Epithelial cell of prostate (primary cell): Measurements from ENCODE around the gene SLC22A23.

Experiments used
- DNase-seq: peaks from one replicate; pipeline ENCODE4 v3.0.0-alpha.2; 2011; ENCODE audit warnings: low read depth, low spot score
- H3K27ac ChIP-seq: fragments of 450-650 bp; 2 replicates; pipeline ENCODE4 v1.5.1; 2017; ENCODE audit warnings: mild to moderate bottlenecking

The SLC22A23 gene

DNA sequence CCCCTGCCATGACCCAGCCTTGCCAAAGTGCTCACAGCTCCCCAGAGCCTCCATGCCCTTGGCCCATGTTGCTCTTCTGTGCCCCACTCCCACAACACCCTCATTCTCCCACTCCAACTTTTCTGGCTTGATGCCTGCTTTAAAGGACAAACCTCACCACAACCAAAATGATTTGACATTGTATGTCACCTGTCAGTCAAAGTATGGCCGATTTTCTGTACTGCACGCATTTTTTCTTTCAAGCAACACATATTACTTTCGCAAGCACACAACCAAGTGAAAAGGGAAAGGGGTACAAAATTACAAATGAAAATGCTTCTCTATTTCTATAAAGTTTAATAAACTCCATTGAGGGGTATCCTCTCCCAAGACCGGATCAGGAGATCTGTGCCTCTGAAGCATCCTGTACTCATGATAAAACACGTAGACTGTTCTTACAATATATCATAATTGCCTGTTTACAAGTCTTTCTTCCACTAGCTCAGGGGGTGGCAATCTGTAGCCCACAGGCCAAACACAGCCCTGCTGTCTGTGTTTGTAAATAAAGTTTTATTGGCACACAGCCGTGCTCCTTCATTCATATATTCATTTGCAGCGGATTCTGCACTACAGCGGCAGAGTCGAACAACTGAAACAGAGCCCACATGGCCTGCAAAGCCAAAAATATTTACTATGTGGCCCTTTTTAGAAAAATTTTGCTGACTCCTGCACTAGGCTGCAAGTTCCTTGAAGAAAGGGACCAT is 32.5 kb downstream of the SLC22A23 start:
- no peak for DNase-seq
- no peak overlapping the region for H3K27ac ChIP-seq

DNA sequence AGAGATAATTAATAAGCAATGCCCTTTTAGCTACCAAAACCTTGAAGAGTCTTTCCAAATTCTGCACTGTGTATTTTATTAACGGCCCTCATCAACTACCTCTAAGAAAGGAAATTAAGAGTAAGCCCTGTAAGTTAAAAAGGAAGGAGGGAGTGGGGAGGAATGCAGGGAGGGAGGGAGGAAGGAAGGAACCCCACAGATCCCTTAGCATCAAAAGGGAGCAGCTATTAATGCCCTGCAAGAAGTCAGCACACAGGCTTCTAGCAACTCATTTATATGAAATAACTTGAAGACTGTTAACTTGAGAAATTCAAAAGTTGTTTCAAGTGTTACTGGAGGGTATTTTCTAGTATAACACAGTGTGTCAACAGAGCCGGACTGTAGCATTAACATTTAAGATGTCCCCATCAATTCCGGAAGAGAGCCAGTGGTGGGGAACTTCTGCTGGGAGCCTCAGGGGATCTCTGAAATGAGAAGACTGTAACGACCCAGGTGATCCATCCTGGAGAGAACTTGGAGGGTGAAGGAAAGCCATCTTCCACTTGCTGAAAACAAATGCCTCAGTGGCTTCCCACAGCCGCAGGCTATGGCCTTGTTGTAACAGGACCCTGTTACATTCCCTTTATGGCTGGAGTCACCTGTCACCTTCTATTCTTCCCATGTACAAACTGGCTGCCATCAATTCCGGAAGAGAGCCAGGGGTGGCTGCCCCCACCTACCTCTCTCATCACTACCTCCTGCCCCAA is 33.2 kb downstream of the SLC22A23 start:
- DNase-seq: no peak
- no peak overlapping the region for H3K27ac ChIP-seq

DNA sequence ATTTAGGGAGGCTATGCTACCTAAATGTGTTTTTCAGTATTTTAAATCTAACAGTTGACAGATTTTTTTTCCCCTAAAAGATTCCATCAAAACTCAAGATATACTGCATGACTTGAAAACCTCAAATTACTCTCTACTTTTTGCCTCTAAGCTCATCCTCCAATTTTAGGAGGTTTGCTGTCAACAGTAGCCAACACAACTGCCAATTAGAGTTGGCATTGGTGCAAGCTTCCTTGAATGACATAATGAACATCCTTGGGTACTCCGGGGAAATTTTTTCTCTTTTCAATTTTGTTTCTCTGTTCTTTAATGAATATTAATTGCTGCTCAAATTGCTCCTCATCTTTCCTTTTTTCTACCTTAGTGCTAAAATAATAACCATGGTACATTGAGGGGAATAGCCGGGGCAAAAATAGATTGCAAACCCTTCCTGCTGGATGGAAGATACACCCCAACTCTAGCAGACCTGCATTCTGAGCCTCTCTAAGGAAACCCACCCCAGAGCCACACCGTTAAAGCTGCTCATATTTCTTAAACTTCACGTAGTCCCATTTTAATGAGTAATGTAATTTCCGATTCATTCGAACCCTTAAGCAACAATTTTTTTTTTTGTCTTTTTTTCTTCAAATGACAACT is 34.3 kb downstream of the SLC22A23 start:
- peak overlapping the region; percentile 27 for H3K27ac ChIP-seq
- no peak for DNase-seq

DNA sequence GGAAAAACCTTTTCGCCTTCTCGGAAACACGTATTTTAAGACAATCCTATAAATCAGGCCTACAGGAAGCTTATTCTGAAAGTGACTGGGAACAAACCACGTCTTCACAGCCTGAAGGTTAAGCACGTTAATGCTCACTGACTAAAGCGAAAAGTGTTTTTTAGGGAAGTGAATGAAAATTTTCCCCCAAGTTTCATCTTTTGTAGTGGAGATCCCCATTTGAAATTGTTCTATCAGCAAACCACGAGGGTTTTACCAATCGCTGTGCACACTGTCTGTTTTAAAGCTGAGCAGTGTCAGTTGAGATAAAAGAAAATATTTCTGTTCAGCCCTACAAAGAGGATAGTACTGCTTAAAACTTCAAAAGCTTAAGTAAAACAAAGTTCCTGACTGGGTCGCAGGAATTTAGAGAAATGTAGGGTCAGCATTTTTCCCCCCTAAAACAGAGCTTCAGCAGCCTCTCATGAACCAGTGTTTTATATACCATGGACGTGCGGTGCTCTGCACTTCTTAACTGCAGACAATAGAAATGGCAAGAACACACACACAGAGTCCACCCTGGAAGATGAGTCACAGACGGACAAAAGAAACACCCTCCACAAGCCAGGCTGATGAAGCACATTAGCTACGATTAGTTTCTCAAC is 34.9 kb downstream of the SLC22A23 start:
- no peak for DNase-seq

DNA sequence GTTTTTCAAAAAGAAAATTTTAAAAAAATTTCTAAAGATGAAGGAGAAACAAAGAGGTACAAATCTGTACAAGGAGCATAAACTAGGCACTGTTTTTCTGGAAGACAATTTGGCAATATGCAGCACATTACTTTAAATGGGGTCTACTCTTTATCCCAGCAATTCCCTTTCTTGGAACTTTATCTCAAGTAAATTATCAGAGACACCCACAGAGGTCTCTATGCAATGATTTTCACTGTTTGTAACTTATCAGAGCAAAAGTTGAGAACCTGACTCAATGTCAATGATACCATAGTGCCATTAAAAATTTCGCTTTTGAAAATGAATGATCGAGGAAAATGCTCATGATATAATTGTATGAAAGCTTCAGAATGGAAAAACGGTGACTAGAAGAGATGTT is 35.7 kb downstream of the SLC22A23 start:
- no peak overlapping the region for H3K27ac ChIP-seq
- DNase-seq: no peak

More for the DNA sequence above, 34.9 kb downstream of the SLC22A23 start:
- H3K27ac ChIP-seq: peak overlapping the region; percentile 27

DNA sequence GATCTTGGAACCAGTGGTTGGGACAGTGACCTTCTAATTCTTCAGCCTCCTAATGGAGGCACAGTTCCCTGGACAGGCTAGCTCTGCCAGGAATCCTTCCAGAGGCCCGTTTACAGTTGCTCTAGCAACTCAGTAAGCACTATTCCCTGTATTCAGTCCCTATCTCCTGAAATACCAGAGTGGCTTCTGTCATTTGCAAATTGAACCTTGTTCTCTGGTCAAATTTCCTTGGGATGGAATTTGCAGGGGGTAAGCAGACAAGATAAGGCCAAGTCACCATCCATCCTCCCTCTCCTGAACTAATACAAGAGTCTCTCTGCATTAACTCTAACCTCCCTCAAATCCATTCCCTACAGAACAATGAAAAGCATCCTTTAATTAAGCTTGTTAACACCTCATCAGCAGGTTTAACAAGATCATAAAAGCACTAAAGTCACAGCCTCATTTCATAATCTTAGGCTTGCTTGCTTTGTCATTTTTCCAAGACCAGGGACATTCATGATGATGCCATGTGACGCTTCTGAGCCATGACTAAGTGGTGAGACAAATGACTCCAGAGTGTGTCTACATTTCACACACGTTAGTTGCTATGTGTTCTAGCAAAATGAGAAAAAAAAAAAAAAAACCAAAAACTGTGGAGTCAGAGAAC is 37.1 kb downstream of the SLC22A23 start:
- no peak for DNase-seq
- H3K27ac ChIP-seq: peak overlapping the region; percentile 59

DNA sequence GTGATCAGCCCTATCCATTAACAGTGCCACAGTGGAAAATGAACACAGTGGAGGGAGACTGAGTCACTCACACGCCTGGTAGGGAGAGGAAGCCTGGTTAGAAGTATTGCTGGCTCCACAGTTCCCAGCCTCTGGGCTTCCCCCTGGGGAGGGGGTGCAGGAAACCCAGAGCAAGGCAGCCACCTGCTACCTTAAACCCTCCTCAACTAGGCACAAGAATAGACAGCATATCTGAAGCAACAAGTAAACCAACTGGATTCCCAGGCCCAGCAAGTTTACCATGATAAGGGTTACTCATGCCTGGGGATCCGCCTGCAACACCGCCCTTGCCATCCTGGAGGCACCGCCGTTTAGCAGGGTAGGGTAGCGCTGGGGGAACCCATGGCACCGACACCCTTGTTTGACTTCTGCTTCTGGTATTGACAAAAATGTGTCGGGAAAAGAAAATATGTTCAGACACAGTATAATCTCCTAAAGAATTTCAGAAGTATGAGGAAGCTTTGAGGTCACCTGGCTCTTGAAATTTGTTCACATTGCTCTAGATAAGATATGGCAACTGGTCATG is 38.3 kb downstream of the SLC22A23 start:
- H3K27ac ChIP-seq: peak overlapping the region; percentile 59
- no peak for DNase-seq

DNA sequence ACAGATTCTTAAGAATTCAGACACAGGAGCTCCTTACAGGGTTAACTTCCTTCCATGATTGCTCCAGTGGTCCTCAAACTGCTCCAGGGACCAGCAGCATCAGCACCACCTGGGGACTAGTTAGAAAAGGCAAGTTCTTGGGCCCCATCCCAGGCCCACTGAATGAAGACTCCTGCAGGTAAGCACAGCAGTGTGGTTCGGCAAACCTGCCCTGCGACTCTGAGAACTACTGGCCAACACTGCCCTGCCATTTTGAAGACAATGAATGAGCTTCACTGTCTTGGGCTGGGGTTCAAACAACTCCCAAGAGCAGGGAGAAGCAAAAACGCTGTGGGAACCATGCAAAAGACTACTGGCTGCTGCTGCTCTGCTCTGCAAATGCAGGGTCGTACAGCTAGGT is 39.4 kb downstream of the SLC22A23 start:
- DNase-seq: no peak
- H3K27ac ChIP-seq: no peak overlapping the region

DNA sequence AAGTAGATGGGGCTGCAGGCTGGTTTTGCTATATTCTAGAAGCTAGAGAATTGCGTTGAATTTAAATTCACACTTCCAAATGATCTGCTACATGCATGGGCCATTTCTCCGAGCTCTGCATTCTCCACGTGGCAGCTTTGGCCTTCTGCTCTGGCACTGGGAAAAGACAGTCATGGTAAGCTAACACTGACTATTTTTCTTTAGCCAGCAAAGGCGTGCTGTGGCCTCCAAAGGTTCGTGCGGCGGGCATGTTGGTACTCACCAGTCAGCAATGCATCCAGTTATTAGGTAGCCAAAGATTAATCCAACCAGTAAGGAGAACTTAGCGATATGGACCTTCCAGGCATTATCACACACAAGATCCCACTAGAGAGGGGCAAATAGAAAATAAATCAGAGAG is 41.4 kb downstream of the SLC22A23 start:
- no peak for DNase-seq
- H3K27ac ChIP-seq: no peak overlapping the region

DNA sequence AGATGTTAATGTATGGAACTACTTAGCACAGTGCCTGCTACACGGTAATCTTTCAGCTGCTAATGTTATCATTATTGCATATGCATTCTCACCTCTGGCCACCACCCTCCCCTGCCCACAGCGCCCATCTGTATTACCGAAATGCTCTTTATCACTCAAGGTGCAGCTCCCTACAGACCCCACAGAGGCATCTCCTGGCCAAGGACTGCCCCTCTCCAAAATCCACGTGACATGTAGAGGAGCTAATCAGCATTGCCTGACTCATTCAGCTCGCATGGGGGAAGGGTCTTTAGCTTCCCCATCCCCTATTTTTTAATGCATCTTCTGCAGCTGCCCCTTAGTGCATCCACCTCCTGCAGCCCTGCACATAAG is 41.8 kb downstream of the SLC22A23 start:
- DNase-seq: no peak
- H3K27ac ChIP-seq: no peak overlapping the region

DNA sequence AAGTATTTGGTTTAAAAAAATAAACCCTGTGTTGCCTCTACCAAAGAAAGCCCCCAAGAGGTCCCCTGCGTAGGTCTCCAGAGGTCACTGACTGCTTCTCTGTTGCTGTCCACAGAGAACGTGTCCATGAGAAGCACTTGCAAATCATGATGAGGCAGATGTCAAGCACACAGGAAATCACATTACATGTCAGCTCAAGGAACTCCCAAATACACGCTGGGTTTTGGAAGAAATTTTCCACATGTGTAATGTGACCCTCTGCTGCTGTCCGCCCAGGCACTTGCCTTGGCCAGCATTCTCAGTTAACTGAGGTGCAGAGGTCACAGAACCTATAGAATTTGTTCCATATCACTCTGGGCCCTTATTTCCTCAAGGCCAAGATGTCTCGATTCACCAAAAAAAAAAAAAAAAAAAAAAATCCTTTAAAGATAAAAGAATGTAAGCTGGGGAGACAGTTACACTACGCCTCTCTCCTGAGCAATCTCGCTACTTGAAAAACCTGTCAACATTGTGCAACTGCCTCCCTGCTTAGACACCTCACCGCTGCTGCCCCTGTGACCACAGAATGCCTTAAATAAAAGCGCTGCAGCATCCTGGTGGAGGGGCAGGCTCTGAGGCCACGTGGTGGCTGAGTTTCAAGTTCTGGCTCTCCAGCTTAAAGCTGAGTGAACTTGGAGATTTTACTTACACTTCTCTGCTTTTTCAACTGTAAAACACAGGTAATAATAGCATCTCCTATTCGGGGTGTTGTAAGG is 42.3 kb downstream of the SLC22A23 start:
- no peak overlapping the region for H3K27ac ChIP-seq
- DNase-seq: no peak

DNA sequence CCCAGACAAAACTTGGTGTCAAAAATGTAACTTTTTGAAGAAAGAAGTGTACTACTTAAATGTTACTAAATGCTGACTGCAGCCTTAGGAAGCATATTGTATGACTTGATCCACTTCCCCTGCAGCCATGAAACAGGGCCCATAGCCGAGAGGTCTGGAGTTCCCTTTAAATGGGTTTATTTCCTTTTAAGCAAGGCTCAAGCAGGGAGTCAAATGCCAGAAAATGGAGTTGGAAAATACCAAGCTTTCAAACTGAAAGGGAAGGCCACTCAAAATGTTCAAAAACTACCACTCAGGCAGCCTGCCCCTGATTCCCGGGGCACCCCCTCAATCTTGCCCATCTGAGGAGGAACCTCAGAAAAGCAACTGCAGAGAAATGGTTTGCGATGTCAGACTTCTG is 43.3 kb downstream of the SLC22A23 start:
- no peak overlapping the region for H3K27ac ChIP-seq
- DNase-seq: no peak

DNA sequence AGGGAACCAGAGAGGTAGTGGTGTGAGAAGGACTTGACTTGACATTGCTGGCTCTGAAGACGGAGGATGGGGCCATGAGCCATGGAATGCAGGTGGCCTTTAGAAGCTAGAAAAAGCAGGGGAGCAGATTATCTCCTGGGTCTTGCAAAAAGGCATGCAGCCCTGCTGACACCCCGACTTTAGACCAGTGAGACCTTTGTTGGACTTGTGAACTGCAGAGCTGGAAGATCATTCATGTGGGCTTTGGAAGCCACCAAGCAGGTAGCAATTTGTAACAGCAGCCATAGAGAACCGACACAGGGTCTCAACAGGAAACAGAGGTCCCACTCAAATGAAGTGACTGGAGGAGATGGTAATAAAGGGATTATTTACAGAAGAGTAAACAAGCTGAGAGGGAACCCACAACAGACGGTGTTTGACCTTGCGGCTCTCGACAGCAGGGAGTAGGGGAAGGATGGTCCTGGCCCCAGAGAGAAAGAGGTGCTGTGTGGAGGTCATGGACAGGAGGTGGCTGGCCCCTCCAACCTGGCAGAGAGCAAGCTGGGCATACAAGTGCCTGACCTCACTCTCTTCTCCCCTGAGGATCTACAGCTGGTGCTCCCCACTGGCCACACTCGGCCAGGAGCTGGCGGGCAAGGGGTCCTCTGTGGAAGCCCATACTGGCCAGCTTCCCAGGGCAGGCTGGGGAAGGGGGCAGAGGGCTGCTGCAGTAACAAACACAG is 43.9 kb downstream of the SLC22A23 start:
- no peak for DNase-seq
- no peak overlapping the region for H3K27ac ChIP-seq

DNA sequence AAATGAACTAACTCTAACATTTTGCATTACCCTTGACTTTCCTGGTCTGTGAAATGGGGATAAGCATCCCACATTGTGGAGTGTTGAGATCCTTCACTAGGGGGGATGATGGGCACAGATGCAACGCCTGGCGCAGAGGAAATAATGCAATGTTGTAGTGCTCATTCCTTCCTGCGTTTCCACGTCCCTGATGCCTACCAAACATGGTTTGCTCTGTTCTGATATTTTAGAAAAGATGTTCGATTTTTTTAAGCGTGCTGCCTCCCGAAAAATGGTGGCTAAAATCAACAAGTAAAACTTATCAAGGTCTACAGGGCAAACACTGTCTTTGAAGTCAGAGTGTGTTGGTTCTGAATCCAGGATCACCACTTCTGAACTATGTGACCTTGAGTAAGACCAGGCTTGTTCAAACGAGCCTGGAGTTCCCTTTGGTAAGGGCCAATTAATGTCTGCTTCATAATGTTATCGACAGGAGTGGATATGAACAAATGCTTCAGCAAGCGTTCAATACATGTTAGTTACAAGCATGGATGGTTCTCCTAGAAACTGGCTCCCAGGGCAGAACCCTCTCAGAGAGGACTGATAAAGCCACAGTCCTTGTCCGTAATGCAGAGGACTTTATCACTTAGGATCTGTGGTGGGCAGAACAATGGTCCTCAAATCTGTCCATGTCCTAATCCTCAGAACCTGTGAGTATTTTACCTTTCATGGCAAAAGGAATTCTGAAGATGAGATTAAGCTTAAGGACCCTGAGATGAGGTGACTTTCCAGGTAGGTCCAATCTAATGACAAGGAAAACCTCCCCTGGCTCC is 44.7 kb downstream of the SLC22A23 start:
- no peak overlapping the region for H3K27ac ChIP-seq
- DNase-seq: no peak

DNA sequence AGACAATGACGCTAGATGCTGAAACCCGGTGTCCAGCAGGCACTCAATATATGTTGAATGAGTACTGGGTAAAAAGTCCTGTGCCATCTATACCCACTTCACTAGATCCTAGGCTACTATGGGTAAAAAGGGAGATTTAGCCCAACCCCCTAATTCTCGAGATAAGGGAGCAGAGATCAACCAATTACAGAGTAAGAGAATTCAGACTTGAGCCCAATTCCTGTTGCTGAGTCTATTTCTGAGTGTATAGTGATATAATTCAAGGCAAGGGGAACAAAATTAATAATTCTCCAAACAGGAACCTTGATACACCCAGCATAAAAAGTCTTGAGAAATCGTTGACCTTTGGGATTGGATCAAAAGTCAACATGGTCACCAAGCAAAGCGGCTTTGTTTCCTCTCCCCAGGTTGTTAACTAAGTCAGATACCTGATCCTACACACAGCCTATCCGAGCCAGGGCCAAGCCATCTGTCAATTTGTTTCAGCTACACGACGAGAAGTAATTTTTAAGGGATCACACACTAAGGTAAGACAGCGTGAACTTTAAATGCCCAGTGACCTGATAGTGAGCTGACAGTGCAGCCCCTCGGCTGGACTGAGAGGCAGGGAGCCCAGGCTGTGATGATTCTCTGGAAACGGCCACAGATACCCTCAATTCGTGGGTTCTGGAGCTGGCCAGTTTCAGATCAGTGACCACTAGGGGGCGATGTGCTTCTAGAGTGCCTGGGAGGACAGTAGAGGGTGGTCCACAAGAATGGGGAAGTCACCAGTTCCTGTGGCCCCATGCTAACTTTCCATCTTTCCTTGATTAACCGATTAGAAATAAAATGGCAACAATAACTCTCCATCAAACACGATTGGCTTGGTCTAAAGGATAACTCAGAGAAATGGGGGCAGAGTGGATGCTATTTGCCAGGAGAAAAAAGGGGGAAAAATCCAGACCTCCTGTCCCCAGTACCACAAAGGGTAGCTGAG is 46.2 kb downstream of the SLC22A23 start:
- no peak overlapping the region for H3K27ac ChIP-seq
- no peak for DNase-seq

DNA sequence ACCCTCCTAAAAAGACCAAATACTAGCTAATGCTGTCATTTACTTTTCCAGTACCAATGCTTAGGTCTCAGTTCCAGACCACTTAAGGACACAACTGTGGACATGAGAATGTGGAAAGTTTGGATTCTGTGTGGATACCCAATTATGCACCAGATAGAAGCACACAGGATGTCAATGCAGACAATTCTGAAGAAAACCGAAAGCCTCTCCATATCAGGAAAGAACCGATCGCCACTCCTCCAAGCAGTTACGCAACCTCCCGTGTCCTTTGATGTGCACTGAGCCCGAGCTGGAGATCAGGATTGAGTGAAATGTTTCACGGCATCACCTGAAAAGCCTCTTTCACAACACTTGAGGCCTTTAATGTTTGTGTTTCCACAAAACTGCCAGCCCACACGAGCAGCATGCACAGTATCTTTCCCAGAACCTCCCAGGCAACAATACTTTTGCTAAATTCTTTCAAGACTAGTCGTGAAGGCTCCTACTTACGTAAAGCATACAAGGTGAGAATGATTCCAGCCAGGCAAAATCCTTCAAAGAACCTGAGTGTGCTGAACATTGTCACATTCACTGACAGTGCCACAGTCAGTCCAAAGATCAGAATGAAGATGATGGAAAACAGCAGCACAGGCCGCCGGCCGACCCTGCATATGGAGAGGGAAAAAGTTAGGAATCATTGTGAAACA is 47.0 kb downstream of the SLC22A23 start:
- no peak overlapping the region for H3K27ac ChIP-seq
- DNase-seq: no peak
